ENCODE data around the gene COL6A2.
"Not testable (repeated sequence)": the region's sequence is repeated elsewhere in the genome, so short reads cannot be mapped to it uniquely, and the experiment has no call there.

Gene COL6A2

DNA sequence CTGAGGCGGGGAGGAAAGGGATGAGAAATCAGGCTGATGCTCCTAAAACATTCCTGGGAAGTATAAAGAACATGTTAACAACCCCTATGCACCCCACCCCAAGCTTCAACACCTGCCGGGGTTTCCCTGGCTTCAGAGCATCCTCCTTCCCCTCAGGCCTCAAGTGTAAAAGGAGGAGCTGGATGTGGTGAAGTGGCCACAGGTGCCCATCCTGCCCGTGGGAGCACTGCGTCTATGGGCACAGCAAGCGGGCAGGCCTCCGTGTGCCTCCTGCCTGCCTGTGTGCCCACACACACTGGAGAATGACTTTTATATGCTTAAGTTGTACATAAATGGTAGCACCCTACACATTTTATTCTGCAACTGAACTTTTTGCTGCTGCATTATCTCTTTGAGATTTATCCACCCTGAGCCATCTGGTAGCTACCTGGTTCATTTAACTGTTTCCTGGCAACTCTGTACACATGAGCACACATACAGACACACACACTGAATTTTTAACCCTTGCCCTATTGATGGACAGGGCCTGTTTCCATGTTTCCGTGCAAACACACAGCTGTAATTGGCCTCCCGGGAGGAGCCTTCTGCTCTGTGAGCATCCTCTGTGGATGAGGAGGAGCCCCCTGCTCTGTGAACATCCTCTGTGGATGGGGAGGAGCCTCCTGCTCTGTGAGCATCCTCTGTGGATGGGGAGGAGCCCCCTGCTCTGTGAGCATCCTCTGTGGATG lies 70.9 kb downstream of the COL6A2 start:
- Histone ChIP-seq H3F3A (ENCODE audit: control insufficient read depth, insufficient read depth) (no peaks in the 10 kb centered on the region), H4K20me1 (ENCODE audit: control insufficient read depth, insufficient read depth, low read depth, low read length) (no peaks in the 10 kb centered on the region), H3K4me3 (ENCODE audit: low read length) (no peak overlapping the region), H3K27me3 (ENCODE audit: control insufficient read depth, low read length) (no peaks in the 10 kb centered on the region), H3K36me3 (ENCODE audit: control insufficient read depth, low read length) (no peaks in the 10 kb centered on the region), H3K9me2 (replicated peaks; ENCODE audit: control insufficient read depth, low read length) (no peaks in the 10 kb centered on the region), H3K79me2 (ENCODE audit: control insufficient read depth, low read length) (no peaks in the 10 kb centered on the region), H3K27ac (ENCODE audit: low read depth, low read length) (no peak overlapping the region), H3K9me3 (ENCODE audit: control insufficient read depth, insufficient read depth, low read length) (no peaks in the 10 kb centered on the region), H3K4me1 (ENCODE audit: control insufficient read depth, low read length) (peaks cover 8% of the 10 kb centered on the region; the same call in 1 of the 2 replicates), H3K4me2 (ENCODE audit: low read length) (no peak overlapping the region)
- TF ChIP-seq, protein P1, sequence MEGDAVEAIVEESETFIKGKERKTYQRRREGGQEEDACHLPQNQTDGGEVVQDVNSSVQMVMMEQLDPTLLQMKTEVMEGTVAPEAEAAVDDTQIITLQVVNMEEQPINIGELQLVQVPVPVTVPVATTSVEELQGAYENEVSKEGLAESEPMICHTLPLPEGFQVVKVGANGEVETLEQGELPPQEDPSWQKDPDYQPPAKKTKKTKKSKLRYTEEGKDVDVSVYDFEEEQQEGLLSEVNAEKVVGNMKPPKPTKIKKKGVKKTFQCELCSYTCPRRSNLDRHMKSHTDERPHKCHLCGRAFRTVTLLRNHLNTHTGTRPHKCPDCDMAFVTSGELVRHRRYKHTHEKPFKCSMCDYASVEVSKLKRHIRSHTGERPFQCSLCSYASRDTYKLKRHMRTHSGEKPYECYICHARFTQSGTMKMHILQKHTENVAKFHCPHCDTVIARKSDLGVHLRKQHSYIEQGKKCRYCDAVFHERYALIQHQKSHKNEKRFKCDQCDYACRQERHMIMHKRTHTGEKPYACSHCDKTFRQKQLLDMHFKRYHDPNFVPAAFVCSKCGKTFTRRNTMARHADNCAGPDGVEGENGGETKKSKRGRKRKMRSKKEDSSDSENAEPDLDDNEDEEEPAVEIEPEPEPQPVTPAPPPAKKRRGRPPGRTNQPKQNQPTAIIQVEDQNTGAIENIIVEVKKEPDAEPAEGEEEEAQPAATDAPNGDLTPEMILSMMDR (IDR thresholded peaks at IDR 0.05; ENCODE audit: low read depth, low read length, poor library complexity, severe bottlenecking) = no peak
- no peak for TF ChIP-seq EZH2phosphoT487 (IDR thresholded peaks at IDR 0.05; ENCODE audit: borderline replicate concordance, low read length)

GRCh38 chr21:46170436-46171193 lies 72.7 kb downstream of the COL6A2 start:
- H3K4me3 ChIP-seq (ENCODE audit: low read length); H3K27ac ChIP-seq (ENCODE audit: low read depth, low read length); H3K4me1 ChIP-seq (ENCODE audit: control insufficient read depth, low read length); H3K36me3 ChIP-seq (ENCODE audit: control insufficient read depth, low read length); H4K20me1 ChIP-seq (ENCODE audit: control insufficient read depth, insufficient read depth, low read depth, low read length); H3K27me3 ChIP-seq (ENCODE audit: control insufficient read depth, low read length); H3K9me2 ChIP-seq (replicated peaks; ENCODE audit: control insufficient read depth, low read length); H3K79me2 ChIP-seq (ENCODE audit: control insufficient read depth, low read length); H3K9me3 ChIP-seq (ENCODE audit: control insufficient read depth, insufficient read depth, low read length); H3K4me2 ChIP-seq (ENCODE audit: low read length); H3F3A ChIP-seq (ENCODE audit: control insufficient read depth, insufficient read depth): not testable (repeated sequence)

- H3K79me2 ChIP-seq (ENCODE audit: control insufficient read depth, low read length) = no peaks in the 10 kb centered on the region
- no peak overlapping the region for H3K4me2 ChIP-seq (ENCODE audit: low read length)
- TF ChIP-seq, protein P1 (IDR thresholded peaks at IDR 0.05; ENCODE audit: low read depth, low read length, poor library complexity, severe bottlenecking) = no peak
- no peak for TF ChIP-seq EZH2phosphoT487 (IDR thresholded peaks at IDR 0.05; ENCODE audit: borderline replicate concordance, low read length)
- H3K36me3 ChIP-seq (ENCODE audit: control insufficient read depth, low read length) = no peaks in the 10 kb centered on the region
- H3K27ac ChIP-seq (ENCODE audit: low read depth, low read length) = no peak overlapping the region
- no peaks in the 10 kb centered on the region for H3K9me2 ChIP-seq (replicated peaks; ENCODE audit: control insufficient read depth, low read length)
- no peaks in the 10 kb centered on the region for H4K20me1 ChIP-seq (ENCODE audit: control insufficient read depth, insufficient read depth, low read depth, low read length)
- peaks cover 8% of the 10 kb centered on the region; the same call in 1 of the 2 replicates for H3K4me1 ChIP-seq (ENCODE audit: control insufficient read depth, low read length)
- H3K9me3 ChIP-seq (ENCODE audit: control insufficient read depth, insufficient read depth, low read length) = no peaks in the 10 kb centered on the region
- peaks cover 5% of the 10 kb centered on the region; the same call in 1 of the 2 replicates for H3K27me3 ChIP-seq (ENCODE audit: control insufficient read depth, low read length)
- no peak overlapping the region for H3K4me3 ChIP-seq (ENCODE audit: low read length)
- H3F3A ChIP-seq (ENCODE audit: control insufficient read depth, insufficient read depth) = no peaks in the 10 kb centered on the region
Measured at GRCh38 chr21:46171585-46171984, 73.7 kb downstream of the COL6A2 start.

Measured in DOHH2 (cell line).